ENCODE results near the gene TRH.

The TRH gene

GRCh38 chr3:129973853-129974563 lies 512 bp upstream of the TRH start:
- in situ Hi-C loops (cut with MboI; ENCODE audit: low sequenced_read_pairs), result no loop called here
- H3K36me3 ChIP-seq (replicated peaks), result no peaks in the 10 kb centered on the region
- H3K9me3 ChIP-seq, result no peaks in the 10 kb centered on the region
- no peak for DNase-seq (ENCODE audit: low spot score in 2 of 2)
- no peak overlapping the region for H3K4me3 ChIP-seq
- H3K4me1 ChIP-seq, result no peaks in the 10 kb centered on the region
- H3K27me3 ChIP-seq (ENCODE audit: low read depth), result no peaks in the 10 kb centered on the region

- no peaks in the 10 kb centered on the region for H3K4me1 ChIP-seq
- H3K9me3 ChIP-seq, result no peaks in the 10 kb centered on the region
- DNase-seq (ENCODE audit: low spot score in 2 of 2), result no peak
- no peaks in the 10 kb centered on the region for H3K36me3 ChIP-seq (replicated peaks)
- in situ Hi-C loops (cut with MboI; ENCODE audit: low sequenced_read_pairs), result no loop called here
- H3K27me3 ChIP-seq (ENCODE audit: low read depth), result no peaks in the 10 kb centered on the region
- H3K4me3 ChIP-seq, result no peak overlapping the region
Observed at GRCh38 chr3:129974833-129975704, 549 bp downstream of the TRH start.

- in situ Hi-C loops (cut with MboI; ENCODE audit: low sequenced_read_pairs), result no loop called here
- no peak for DNase-seq (ENCODE audit: low spot score in 2 of 2)
- H3K36me3 ChIP-seq (replicated peaks), result no peaks in the 10 kb centered on the region
Observed at GRCh38 chr3:129975705-129976048, 1.2 kb downstream of the TRH start.

GRCh38 chr3:129976286-129976685 lies 1.8 kb downstream of the TRH start:
- no peaks in the 10 kb centered on the region for H3K27me3 ChIP-seq (ENCODE audit: low read depth)

More at GRCh38 chr3:129975705-129976048, 1.2 kb downstream of the TRH start:
- no peaks in the 10 kb centered on the region for H3K27me3 ChIP-seq (ENCODE audit: low read depth)
- H3K4me3 ChIP-seq, result no peak overlapping the region
- H3K4me1 ChIP-seq, result no peaks in the 10 kb centered on the region
- no peaks in the 10 kb centered on the region for H3K9me3 ChIP-seq

GRCh38 chr3:129978123-129978522 lies 3.6 kb downstream of the TRH start:
- in situ Hi-C loops (cut with MboI; ENCODE audit: low sequenced_read_pairs), result no loop called here
- H3K9me3 ChIP-seq, result no peaks in the 10 kb centered on the region
- no peak overlapping the region for H3K4me3 ChIP-seq
- H3K36me3 ChIP-seq (replicated peaks), result no peaks in the 10 kb centered on the region
- no peak for DNase-seq (ENCODE audit: low spot score in 2 of 2)
- H3K27me3 ChIP-seq (ENCODE audit: low read depth), result no peaks in the 10 kb centered on the region
- no peaks in the 10 kb centered on the region for H3K4me1 ChIP-seq

More at GRCh38 chr3:129976286-129976685, 1.8 kb downstream of the TRH start:
- Histone ChIP-seq H3K4me1 (no peaks in the 10 kb centered on the region), H3K36me3 (replicated peaks) (no peaks in the 10 kb centered on the region), H3K4me3 (no peak overlapping the region), H3K9me3 (no peaks in the 10 kb centered on the region)
- in situ Hi-C loops (cut with MboI; ENCODE audit: low sequenced_read_pairs), result no loop called here
- no peak for DNase-seq (ENCODE audit: low spot score in 2 of 2)

- in situ Hi-C loops (cut with MboI; ENCODE audit: low sequenced_read_pairs), result no loop called here
- no peaks in the 10 kb centered on the region for H3K36me3 ChIP-seq (replicated peaks)
- no peak for DNase-seq (ENCODE audit: low spot score in 2 of 2)
- no peaks in the 10 kb centered on the region for H3K4me1 ChIP-seq
- no peaks in the 10 kb centered on the region for H3K27me3 ChIP-seq (ENCODE audit: low read depth)
- no peaks in the 10 kb centered on the region for H3K9me3 ChIP-seq
- no peak overlapping the region for H3K4me3 ChIP-seq
Observed at GRCh38 chr3:129979905-129980304, 5.4 kb downstream of the TRH start.

GRCh38 chr3:129983561-129983960 lies 9.0 kb downstream of the TRH start:
- DNase-seq (ENCODE audit: low spot score in 2 of 2), result no peak
- in situ Hi-C loops (cut with MboI; ENCODE audit: low sequenced_read_pairs), result no loop called here
- Histone ChIP-seq H3K27me3 (ENCODE audit: low read depth) (no peaks in the 10 kb centered on the region), H3K4me1 (no peaks in the 10 kb centered on the region), H3K36me3 (replicated peaks) (no peaks in the 10 kb centered on the region), H3K4me3 (no peak overlapping the region), H3K9me3 (no peaks in the 10 kb centered on the region)

- Histone ChIP-seq H3K4me3 (no peak overlapping the region), H3K4me1 (no peaks in the 10 kb centered on the region), H3K36me3 (replicated peaks) (no peaks in the 10 kb centered on the region), H3K27me3 (ENCODE audit: low read depth) (no peaks in the 10 kb centered on the region), H3K9me3 (no peaks in the 10 kb centered on the region)
- in situ Hi-C loops (cut with MboI; ENCODE audit: low sequenced_read_pairs), result no loop called here
- DNase-seq (ENCODE audit: low spot score in 2 of 2), result no peak
Observed at GRCh38 chr3:129984125-129984524, 9.6 kb downstream of the TRH start.

- no peak for DNase-seq (ENCODE audit: low spot score in 2 of 2)
Observed at GRCh38 chr3:129985113-129985512, 10.6 kb downstream of the TRH start.

GRCh38 chr3:129988429-129988828 lies 13.9 kb downstream of the TRH start:
- no peaks in the 10 kb centered on the region for H3K4me1 ChIP-seq
- H3K36me3 ChIP-seq (replicated peaks), result no peaks in the 10 kb centered on the region

More at GRCh38 chr3:129985113-129985512, 10.6 kb downstream of the TRH start:
- in situ Hi-C loops (cut with MboI; ENCODE audit: low sequenced_read_pairs), result no loop called here
- Histone ChIP-seq H3K27me3 (ENCODE audit: low read depth) (no peaks in the 10 kb centered on the region), H3K36me3 (replicated peaks) (no peaks in the 10 kb centered on the region), H3K9me3 (no peaks in the 10 kb centered on the region), H3K4me1 (no peaks in the 10 kb centered on the region), H3K4me3 (no peak overlapping the region)

GRCh38 chr3:129989414-129989813 lies 14.9 kb downstream of the TRH start:
- in situ Hi-C loops (cut with MboI; ENCODE audit: low sequenced_read_pairs), result no loop called here
- H3K36me3 ChIP-seq (replicated peaks), result no peaks in the 10 kb centered on the region
- no peaks in the 10 kb centered on the region for H3K27me3 ChIP-seq (ENCODE audit: low read depth)
- no peaks in the 10 kb centered on the region for H3K9me3 ChIP-seq
- H3K4me1 ChIP-seq, result no peaks in the 10 kb centered on the region
- no peak overlapping the region for H3K4me3 ChIP-seq
- no peak for DNase-seq (ENCODE audit: low spot score in 2 of 2)

More at GRCh38 chr3:129988429-129988828, 13.9 kb downstream of the TRH start:
- no peaks in the 10 kb centered on the region for H3K27me3 ChIP-seq (ENCODE audit: low read depth)
- no peak overlapping the region for H3K4me3 ChIP-seq
- no peaks in the 10 kb centered on the region for H3K9me3 ChIP-seq
- DNase-seq (ENCODE audit: low spot score in 2 of 2), result no peak
- in situ Hi-C loops (cut with MboI; ENCODE audit: low sequenced_read_pairs), result no loop called here

- Histone ChIP-seq H3K36me3 (replicated peaks) (no peaks in the 10 kb centered on the region), H3K27me3 (ENCODE audit: low read depth) (no peaks in the 10 kb centered on the region), H3K4me1 (no peaks in the 10 kb centered on the region), H3K9me3 (no peaks in the 10 kb centered on the region), H3K4me3 (no peak overlapping the region)
- in situ Hi-C loops (cut with MboI; ENCODE audit: low sequenced_read_pairs), result no loop called here
- peak; percentile 7 to 22 for DNase-seq (ENCODE audit: low spot score in 2 of 2)
Observed at GRCh38 chr3:129992781-129993180, 18.3 kb downstream of the TRH start.

- H3K9me3 ChIP-seq, result no peaks in the 10 kb centered on the region
- no peaks in the 10 kb centered on the region for H3K4me1 ChIP-seq
- no peak overlapping the region for H3K4me3 ChIP-seq
- DNase-seq (ENCODE audit: low spot score in 2 of 2), result no peak
- H3K36me3 ChIP-seq (replicated peaks), result no peaks in the 10 kb centered on the region
- in situ Hi-C loops (cut with MboI; ENCODE audit: low sequenced_read_pairs), result no loop called here
- H3K27me3 ChIP-seq (ENCODE audit: low read depth), result no peaks in the 10 kb centered on the region
Observed at GRCh38 chr3:129994883-129995559, 20.5 kb downstream of the TRH start.

- no peaks in the 10 kb centered on the region for H3K36me3 ChIP-seq (replicated peaks)
- H3K27me3 ChIP-seq (ENCODE audit: low read depth), result no peaks in the 10 kb centered on the region
- no peaks in the 10 kb centered on the region for H3K4me1 ChIP-seq
- no peak for DNase-seq (ENCODE audit: low spot score in 2 of 2)
- no peaks in the 10 kb centered on the region for H3K9me3 ChIP-seq
- H3K4me3 ChIP-seq, result no peak overlapping the region
- in situ Hi-C loops (cut with MboI; ENCODE audit: low sequenced_read_pairs), result no loop called here
Observed at GRCh38 chr3:129996073-129996472, 21.6 kb downstream of the TRH start.

Measured in HAP-1 (cell line).